Activated T-cell treated with anti-CD3 and anti-CD28 coated beads, Interleukin-2, amount 50 U/mL, for 24 hours (primary cell): ENCODE results near the gene TRAF3.

ENCODE experiments used
- DNase-seq: peaks from one replicate; pipeline ENCODE4 v3.0.0-alpha.2; 2020
- H3K27ac Mint-ChIP-seq: 2 replicates; pipeline ENCODE4 v1.8.0; 2020; ENCODE audit warnings: mild to moderate bottlenecking, mixed read lengths
- H3K27me3 Mint-ChIP-seq: 2 replicates; pipeline ENCODE4 v1.8.0; 2020; ENCODE audit warnings: mixed read lengths
- H3K36me3 Mint-ChIP-seq: 2 replicates; pipeline ENCODE4 v1.8.0; 2020; ENCODE audit warnings: low read depth, mixed read lengths
- H3K4me1 Mint-ChIP-seq: 2 replicates; pipeline ENCODE4 v1.8.0; 2020; ENCODE audit warnings: low read depth, mixed read lengths
- H3K4me3 Mint-ChIP-seq: 2 replicates; pipeline ENCODE4 v1.8.0; 2020; ENCODE audit warnings: mild to moderate bottlenecking, moderate library complexity, mixed read lengths
- H3K9me3 Mint-ChIP-seq: 2 replicates; pipeline ENCODE4 v1.8.0; 2020; ENCODE audit warnings: mixed read lengths

The TRAF3 gene

GRCh38 chr14:102907980-102908730, 130.9 kb downstream of the TRAF3 start:
- DNase-seq, result no peak
- Mint-ChIP-seq H3K27me3 (no peaks in the 10 kb centered on the region), H3K27ac (peak overlapping the region; percentile 52), H3K36me3 (peaks cover 82% of the 10 kb centered on the region), H3K4me1 (no peaks in the 10 kb centered on the region), H3K4me3 (no peak overlapping the region), H3K9me3 (no peaks in the 10 kb centered on the region)

- no peaks in the 10 kb centered on the region for H3K9me3 Mint-ChIP-seq
- H3K36me3 Mint-ChIP-seq, result peaks cover 78% of the 10 kb centered on the region
- no peak for DNase-seq
- H3K27ac Mint-ChIP-seq, result peak overlapping the region; percentile 44
- no peaks in the 10 kb centered on the region for H3K4me1 Mint-ChIP-seq
- no peaks in the 10 kb centered on the region for H3K27me3 Mint-ChIP-seq
- H3K4me3 Mint-ChIP-seq, result no peak overlapping the region
Measured at GRCh38 chr14:102908766-102909455, 131.7 kb downstream of the TRAF3 start.

GRCh38 chr14:102909462-102909861, 132.2 kb downstream of the TRAF3 start:
- Mint-ChIP-seq H3K36me3 (peaks cover 74% of the 10 kb centered on the region), H3K27ac (peak overlapping the region; percentile 44), H3K4me3 (no peak overlapping the region), H3K4me1 (no peaks in the 10 kb centered on the region), H3K9me3 (no peaks in the 10 kb centered on the region), H3K27me3 (no peaks in the 10 kb centered on the region)
- DNase-seq, result no peak

DNA sequence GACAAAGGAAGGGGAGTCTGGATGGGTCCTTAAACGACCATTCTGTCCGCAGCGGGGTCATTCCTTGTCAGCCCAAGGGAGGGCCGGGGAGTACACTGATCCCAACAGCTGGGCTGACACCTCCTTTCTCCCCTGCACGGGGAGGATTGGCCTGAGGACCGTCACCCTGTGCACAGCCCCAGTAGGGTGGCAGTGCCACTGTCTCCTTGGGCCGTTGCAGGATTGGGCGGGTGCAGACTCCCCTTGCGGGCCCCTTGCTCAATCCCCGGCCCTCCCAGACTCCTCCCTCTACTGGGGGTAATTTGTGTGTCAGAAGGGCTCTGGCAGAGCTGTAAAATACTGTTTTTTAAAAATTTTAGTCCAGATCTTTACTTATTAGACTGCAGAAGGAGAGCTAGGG, 132.7 kb downstream of the TRAF3 start:
- no peaks in the 10 kb centered on the region for H3K4me1 Mint-ChIP-seq
- DNase-seq, result no peak
- H3K27me3 Mint-ChIP-seq, result no peaks in the 10 kb centered on the region
- peak overlapping the region; percentile 44 for H3K27ac Mint-ChIP-seq
- H3K4me3 Mint-ChIP-seq, result no peak overlapping the region
- H3K9me3 Mint-ChIP-seq, result no peaks in the 10 kb centered on the region
- peaks cover 74% of the 10 kb centered on the region for H3K36me3 Mint-ChIP-seq

DNA sequence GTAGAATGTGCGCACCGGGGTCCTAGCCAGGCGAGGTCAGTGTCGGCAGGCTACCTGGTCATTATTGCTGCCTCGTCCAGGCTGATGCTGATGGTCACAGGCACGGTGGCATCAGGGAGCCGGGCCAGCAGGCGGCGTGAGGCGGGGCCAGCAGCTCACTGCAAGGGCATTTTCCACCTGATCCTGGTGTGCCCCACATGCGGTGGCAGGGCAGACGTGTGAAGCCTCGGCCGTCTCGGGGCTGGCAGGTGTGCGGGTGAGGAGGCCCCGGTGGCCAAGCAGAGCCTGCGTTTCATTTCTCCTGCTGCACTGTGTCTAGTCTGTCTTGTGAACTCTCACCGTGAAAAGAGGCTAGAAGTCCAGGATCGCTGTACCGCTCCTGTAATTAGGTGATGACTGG, 133.2 kb downstream of the TRAF3 start:
- Mint-ChIP-seq H3K27me3 (no peaks in the 10 kb centered on the region), H3K4me1 (no peaks in the 10 kb centered on the region), H3K9me3 (no peaks in the 10 kb centered on the region), H3K27ac (peak overlapping the region; percentile 44), H3K4me3 (no peak overlapping the region), H3K36me3 (peaks cover 68% of the 10 kb centered on the region)
- no peak for DNase-seq

- H3K9me3 Mint-ChIP-seq, result no peaks in the 10 kb centered on the region
- DNase-seq, result no peak
- no peak overlapping the region for H3K27ac Mint-ChIP-seq
- H3K36me3 Mint-ChIP-seq, result peaks cover 57% of the 10 kb centered on the region
- H3K4me1 Mint-ChIP-seq, result no peaks in the 10 kb centered on the region
- no peak overlapping the region for H3K4me3 Mint-ChIP-seq
- H3K27me3 Mint-ChIP-seq, result no peaks in the 10 kb centered on the region
Measured at GRCh38 chr14:102911541-102911951, 134.3 kb downstream of the TRAF3 start.

- Mint-ChIP-seq H3K4me3 (no peak overlapping the region), H3K9me3 (no peaks in the 10 kb centered on the region), H3K4me1 (no peaks in the 10 kb centered on the region), H3K36me3 (peaks cover 52% of the 10 kb centered on the region), H3K27me3 (no peaks in the 10 kb centered on the region), H3K27ac (peak overlapping the region; percentile 29)
- no peak for DNase-seq
Measured at GRCh38 chr14:102911991-102912761, 134.9 kb downstream of the TRAF3 start.

DNA sequence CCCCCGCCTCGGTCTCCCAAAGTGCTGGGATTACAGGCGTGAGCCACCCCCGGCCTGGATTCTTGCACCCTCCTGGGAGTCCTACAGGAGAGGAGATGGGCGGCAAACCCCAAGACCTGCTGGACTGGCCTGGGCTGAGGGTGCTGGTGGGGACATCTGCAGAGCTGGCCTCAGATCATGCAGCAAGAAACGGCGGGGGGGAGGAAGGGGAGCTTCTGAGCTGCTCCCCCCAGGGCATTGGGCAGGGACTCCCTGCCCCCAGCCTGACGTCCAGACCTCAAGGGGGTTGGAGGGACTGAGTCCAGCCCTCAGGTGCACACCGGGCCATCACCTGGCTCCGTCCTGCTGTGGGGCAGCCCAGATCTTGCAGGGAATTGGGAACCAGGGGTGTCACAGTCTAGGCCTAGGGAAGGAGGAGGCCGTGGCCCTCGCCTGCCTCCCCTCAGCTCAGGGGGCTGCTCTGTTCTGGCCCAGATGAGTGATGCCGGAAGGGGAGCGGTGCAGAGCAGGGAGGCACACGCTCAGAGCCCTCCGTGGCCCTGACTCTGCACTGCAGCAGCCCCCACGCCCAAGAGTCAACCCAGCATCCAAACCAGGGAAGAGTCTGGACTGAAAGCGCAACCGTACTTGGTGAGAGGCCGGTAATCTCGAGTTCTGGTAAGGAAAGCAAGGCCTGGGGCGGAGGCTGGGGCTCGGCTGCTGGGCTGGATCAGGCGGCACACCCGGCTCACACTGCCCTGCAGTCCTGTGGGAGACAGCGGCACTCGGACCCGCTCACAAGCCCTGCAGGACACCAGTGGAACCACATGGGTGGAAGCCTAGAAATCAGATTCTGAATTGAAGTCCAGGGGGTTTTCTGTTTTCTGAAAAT, 136.3 kb downstream of the TRAF3 start:
- Mint-ChIP-seq H3K27me3 (no peaks in the 10 kb centered on the region), H3K36me3 (peaks cover 41% of the 10 kb centered on the region), H3K4me1 (peaks cover 1% of the 10 kb centered on the region), H3K4me3 (no peak overlapping the region), H3K9me3 (no peaks in the 10 kb centered on the region), H3K27ac (peak overlapping the region; percentile 33)
- no peak for DNase-seq

DNA sequence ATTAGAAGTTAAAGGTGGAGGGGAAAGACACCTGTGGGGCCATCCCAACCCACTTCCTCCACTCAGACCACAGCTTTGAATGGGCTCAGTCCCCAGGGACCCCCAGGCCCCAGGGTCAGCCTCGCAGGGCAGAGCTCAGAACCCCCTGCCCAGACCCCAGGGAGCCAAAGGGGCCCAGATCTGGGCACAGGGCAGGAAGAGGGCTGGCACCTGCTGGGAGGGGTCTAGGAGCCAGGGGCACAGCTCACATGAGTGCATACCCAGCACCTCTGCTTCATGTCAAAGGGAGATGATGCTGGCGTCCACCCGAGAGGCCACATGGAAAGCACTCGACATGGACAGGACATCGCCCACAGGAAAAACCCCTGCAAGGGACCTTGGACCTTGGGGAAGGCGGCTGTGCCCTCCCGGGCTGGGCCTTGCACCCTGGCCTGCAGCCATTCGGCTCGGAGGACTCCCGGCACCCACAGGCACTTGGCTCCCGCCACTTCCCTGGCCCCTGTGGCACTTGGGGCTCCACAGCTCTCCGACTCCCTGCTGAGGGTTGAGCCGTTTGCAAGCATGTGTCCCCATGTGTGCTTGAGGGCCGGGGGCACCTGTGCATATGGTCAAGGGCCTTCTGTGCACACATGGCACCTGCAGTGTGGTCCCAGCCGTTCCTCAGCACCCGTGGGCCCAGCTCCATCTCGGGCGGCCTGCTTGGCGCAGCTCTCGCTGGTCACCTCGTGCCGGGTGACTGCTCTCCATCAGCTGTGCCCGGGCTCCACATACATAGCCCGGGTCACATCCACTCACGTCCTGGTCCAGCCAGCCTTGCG, 137.4 kb downstream of the TRAF3 start:
- DNase-seq, result no peak
- Mint-ChIP-seq H3K27me3 (no peaks in the 10 kb centered on the region), H3K9me3 (no peaks in the 10 kb centered on the region), H3K36me3 (peaks cover 34% of the 10 kb centered on the region), H3K27ac (no peak overlapping the region), H3K4me3 (no peak overlapping the region), H3K4me1 (peaks cover 1% of the 10 kb centered on the region)

- Mint-ChIP-seq H3K27me3 (no peaks in the 10 kb centered on the region), H3K4me3 (no peak overlapping the region), H3K9me3 (no peaks in the 10 kb centered on the region), H3K27ac (peak overlapping the region; percentile 77), H3K36me3 (peaks cover 26% of the 10 kb centered on the region), H3K4me1 (peaks cover 1% of the 10 kb centered on the region)
- DNase-seq, result no peak
Measured at GRCh38 chr14:102915292-102916110, 138.3 kb downstream of the TRAF3 start.

DNA sequence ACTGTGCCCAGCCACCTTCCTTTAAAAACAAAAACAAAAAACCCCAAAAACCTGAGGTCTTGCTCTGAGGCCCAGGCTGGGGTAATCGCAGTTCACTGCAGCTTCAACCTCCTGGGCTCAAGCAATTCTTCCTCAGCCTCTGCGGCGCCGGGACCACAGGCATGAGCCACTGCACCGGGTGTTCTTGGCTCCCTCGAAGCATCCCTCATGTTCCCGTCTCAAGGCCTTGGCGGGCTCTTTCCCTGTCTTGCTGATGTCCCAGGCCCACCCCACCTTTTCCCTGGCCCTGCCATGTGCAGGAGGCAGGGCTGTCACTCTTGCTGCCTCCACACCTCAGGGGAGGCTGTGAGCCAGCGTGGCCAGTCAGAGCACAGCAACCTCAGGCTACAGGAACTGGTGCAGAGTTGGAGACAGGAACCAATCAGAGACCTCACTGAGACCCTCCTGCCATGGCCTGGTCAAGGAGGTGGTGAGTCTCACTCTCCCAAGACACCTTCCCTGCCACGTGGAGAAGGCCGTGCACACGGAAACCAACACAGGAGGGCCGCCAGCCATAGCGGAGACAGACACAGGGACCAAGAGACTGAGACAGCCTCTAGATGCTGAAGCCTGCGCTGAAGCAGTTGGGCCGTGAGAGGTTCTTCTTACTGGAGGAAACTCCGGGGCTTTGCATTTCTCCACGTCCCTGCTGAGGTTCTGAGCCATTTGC, 139.3 kb downstream of the TRAF3 start:
- peaks cover 1% of the 10 kb centered on the region for H3K4me1 Mint-ChIP-seq
- peak overlapping the region; percentile 36 for H3K27ac Mint-ChIP-seq
- DNase-seq, result no peak
- no peaks in the 10 kb centered on the region for H3K27me3 Mint-ChIP-seq
- H3K9me3 Mint-ChIP-seq, result no peaks in the 10 kb centered on the region
- no peak overlapping the region for H3K4me3 Mint-ChIP-seq
- H3K36me3 Mint-ChIP-seq, result peaks cover 16% of the 10 kb centered on the region

DNA sequence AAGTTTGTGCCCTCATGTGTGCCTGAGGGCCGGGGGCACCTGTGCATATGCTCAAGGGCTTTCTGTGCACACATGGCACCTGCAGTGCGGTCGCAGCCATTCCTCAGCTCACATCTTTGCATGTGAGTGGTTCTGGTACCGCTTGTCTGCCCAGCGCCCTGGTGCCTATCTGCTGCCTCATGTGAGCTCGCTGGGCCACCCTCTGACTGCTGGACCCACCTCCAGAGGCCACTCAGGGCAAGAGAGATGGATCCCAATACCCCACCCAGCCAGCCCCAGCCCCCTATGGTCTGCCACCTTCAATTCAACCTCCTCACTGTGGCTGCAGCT, 139.8 kb downstream of the TRAF3 start:
- Mint-ChIP-seq H3K27me3 (no peaks in the 10 kb centered on the region), H3K4me3 (no peak overlapping the region), H3K9me3 (no peaks in the 10 kb centered on the region), H3K4me1 (peaks cover 1% of the 10 kb centered on the region), H3K27ac (no peak overlapping the region), H3K36me3 (peaks cover 13% of the 10 kb centered on the region)
- DNase-seq, result no peak
